SK-N-SH (cell line): ENCODE results near the gene VSIG10.

Experiments
- EZH2phosphoT487 ChIP-seq: fragments of 200-600 bp; sonication (generic); IDR thresholded peaks from 2 replicates; pipeline ENCODE4 v1.6.1; 2017; ENCODE audit warnings: low read depth, mixed run types, mild to moderate bottlenecking, antibody characterized with exemption, moderate library complexity, borderline replicate concordance
- GATA2 ChIP-seq: sonication (generic); formaldehyde crosslinking; IDR thresholded peaks from 2 replicates; pipeline ENCODE4 v1.5.0; 2020; ENCODE audit warnings: mild to moderate bottlenecking, missing genetic modification reagents
- NFIC ChIP-seq: IDR thresholded peaks from 2 replicates; pipeline ENCODE4 v1.4.0; 2012; ENCODE audit warnings: borderline replicate concordance
- RAD21 ChIP-seq: IDR thresholded peaks from 2 replicates; pipeline ENCODE4 v1.6.1; 2012; ENCODE audit warnings: mild to moderate bottlenecking, low read length
- RXRA ChIP-seq: IDR thresholded peaks from 2 replicates; pipeline ENCODE4 v1.4.0; 2012; ENCODE audit warnings: low read depth, mild to moderate bottlenecking, borderline replicate concordance
- TF ChIP-seq, protein P1 (sequence below): fragments of 150-350 bp; IDR thresholded peaks from 2 replicates; pipeline ENCODE4 v1.6.1; 2016; ENCODE audit warnings: mild to moderate bottlenecking, low read depth, low read length
- TF ChIP-seq, protein P2 (sequence below): IDR thresholded peaks from 2 replicates; pipeline ENCODE4 v1.4.0; 2012; ENCODE audit warnings: low read depth, borderline replicate concordance
- TF ChIP-seq, protein P3 (sequence below): fragments of 200-600 bp; sonication (generic); IDR thresholded peaks from 2 replicates; pipeline ENCODE4 v1.6.1; 2017; ENCODE audit warnings: antibody characterized with exemption, mild to moderate bottlenecking, moderate library complexity

DNA sequence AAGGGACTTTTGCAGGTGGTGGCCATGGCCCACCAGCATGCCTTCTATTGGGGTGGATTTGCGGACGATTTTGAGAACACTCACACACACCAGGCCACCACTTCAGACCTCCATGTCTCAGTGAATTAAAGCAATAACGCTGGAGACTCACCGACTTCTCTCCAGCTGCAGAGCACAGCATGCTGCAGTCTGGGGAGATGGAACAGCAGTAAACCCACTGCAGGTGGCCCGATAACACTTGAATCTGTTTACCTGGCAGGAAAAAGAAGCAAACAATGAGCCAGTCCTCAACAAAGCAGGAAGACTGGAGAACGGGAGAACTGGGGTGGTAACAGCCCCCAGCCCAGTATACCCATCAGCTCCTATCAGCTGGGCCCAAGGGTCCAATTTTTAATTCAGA, 65.7 kb downstream of the VSIG10 start:
- TF ChIP-seq, protein P1, sequence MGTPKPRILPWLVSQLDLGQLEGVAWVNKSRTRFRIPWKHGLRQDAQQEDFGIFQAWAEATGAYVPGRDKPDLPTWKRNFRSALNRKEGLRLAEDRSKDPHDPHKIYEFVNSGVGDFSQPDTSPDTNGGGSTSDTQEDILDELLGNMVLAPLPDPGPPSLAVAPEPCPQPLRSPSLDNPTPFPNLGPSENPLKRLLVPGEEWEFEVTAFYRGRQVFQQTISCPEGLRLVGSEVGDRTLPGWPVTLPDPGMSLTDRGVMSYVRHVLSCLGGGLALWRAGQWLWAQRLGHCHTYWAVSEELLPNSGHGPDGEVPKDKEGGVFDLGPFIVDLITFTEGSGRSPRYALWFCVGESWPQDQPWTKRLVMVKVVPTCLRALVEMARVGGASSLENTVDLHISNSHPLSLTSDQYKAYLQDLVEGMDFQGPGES = no peak
- no peak for TF ChIP-seq RXRA
- TF ChIP-seq, protein P2, sequence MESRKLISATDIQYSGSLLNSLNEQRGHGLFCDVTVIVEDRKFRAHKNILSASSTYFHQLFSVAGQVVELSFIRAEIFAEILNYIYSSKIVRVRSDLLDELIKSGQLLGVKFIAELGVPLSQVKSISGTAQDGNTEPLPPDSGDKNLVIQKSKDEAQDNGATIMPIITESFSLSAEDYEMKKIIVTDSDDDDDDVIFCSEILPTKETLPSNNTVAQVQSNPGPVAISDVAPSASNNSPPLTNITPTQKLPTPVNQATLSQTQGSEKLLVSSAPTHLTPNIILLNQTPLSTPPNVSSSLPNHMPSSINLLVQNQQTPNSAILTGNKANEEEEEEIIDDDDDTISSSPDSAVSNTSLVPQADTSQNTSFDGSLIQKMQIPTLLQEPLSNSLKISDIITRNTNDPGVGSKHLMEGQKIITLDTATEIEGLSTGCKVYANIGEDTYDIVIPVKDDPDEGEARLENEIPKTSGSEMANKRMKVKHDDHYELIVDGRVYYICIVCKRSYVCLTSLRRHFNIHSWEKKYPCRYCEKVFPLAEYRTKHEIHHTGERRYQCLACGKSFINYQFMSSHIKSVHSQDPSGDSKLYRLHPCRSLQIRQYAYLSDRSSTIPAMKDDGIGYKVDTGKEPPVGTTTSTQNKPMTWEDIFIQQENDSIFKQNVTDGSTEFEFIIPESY = no peak
- no peak for TF ChIP-seq NFIC
- TF ChIP-seq GATA2 (CRISPR knock-in tag) = no peak
- TF ChIP-seq, protein P3, sequence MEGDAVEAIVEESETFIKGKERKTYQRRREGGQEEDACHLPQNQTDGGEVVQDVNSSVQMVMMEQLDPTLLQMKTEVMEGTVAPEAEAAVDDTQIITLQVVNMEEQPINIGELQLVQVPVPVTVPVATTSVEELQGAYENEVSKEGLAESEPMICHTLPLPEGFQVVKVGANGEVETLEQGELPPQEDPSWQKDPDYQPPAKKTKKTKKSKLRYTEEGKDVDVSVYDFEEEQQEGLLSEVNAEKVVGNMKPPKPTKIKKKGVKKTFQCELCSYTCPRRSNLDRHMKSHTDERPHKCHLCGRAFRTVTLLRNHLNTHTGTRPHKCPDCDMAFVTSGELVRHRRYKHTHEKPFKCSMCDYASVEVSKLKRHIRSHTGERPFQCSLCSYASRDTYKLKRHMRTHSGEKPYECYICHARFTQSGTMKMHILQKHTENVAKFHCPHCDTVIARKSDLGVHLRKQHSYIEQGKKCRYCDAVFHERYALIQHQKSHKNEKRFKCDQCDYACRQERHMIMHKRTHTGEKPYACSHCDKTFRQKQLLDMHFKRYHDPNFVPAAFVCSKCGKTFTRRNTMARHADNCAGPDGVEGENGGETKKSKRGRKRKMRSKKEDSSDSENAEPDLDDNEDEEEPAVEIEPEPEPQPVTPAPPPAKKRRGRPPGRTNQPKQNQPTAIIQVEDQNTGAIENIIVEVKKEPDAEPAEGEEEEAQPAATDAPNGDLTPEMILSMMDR = no peak
- no peak for TF ChIP-seq EZH2phosphoT487
- TF ChIP-seq RAD21 = no peak
